ENCODE results near the gene RDX.
"Not testable (repeated sequence)": the region's sequence is repeated elsewhere in the genome, so short reads cannot be mapped to it uniquely, and the experiment has no call there.

Gene RDX

DNA sequence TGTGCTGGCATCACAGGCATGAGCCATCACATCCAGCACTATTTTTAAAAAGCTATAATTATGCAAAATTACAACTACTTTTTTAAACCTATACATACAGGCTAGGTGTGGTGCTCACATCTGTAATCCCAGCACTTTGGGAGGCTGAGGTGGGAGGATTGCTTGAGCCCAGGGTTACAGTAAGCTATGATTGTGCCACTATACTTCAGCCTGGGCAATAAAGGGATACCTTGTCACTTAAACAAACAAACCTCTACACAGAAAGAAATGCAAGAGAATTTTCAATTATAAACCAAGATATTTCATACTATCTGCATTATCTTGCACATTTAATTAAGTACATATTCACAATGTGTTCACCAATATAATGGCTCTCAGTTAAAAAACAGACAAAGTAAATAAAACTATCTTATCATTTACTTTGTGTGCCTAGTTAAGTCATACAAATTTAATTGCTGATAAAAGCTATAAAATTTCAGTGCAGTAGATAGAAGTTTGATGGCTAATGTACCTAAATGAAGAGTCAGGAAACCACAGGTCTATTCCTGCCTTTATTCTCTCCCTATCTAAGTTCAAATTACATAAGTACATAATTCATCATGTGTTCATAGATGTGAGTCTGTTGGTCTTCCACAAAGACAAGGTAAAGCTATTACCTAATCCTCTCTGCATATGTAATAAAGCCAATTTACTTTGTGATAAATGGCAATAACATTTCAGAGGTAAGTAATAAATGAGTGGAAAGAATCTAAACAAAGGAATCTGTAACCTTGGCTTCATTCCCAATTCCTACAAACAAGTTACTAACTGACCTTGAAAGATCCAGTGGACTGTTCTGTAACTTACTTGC lies 9.0 kb upstream of the RDX start:
- peak; percentile 83 for DNase-seq

DNA sequence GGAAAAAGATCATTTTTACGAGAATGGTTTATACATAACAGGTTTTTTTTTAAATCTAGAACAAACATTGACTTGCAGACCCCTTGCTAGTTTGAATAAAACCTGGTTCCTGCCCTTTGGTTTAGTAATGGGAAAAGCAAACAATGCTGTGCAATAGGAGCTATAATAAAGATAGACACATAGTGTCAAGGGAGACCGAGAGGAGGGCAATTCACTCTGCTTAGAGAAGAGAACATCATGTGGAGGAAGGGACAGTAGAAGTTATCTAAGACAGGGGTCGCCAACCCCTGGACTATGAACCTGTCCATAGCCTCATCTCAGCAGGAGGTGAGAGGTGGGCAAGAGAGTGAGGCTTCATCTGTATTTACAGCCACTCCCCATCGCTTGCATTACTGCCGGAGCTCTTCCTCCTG lies 7.0 kb upstream of the RDX start:
- no peak for DNase-seq

GRCh38 chr11:110301577-110301976 lies 5.2 kb upstream of the RDX start:
- DNase-seq = no peak

DNA sequence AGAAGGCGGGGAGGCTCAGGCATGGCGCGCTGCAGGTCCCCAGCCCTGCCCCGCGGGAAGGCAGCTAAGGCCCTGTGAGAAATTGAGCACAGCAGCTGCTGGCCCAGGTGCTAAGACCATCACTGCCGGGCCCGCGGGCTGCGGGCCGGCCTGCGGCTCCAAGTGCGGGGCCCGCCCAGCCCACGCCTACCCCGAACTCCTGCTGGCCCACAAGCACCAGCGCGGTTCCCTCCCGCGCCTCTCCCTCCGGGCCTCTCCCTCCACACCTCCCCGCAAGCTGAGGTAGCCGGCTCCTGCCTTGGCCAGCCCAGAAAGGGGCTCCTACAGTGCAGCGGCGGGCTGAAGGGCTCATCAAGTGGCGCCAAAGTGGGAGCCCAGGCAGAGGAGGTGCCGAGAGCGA lies 4.6 kb upstream of the RDX start:
- no peak for DNase-seq

DNA sequence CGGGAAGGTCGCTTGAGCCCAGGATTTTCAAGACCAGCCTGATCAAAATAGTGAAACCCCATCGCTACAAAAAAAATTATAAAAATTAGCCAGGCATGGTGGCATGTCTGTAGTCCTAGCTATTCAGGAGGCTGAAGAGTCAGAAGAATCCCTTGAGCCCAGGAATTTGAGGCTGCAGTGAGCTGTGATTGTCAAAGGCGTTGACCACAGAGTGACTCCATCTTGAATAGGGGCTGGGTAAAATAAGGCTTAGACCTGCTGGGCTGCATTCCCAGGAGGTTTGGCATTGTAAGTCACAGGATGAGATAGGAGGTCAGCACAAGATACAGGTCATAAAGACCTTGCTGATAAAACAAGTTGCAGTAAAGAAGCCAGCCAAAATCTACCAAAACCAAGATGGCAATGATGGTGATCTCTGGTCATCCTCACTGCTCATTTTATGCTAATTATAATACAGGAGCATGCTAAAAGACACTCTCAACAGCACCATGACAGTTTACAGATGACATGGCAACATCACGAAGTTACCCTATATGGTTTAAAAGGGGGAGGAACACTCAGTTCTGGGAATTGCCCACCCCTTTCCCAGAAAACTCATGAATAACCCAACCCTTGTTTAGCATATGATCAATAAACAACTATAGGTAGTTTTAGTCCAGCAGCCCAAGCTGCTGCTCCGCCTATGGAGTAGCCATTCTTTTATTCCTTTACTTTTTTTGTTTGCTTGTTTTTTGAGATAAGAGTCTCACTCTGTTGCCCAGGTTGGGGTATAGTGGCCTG lies 2.8 kb upstream of the RDX start:
- DNase-seq = no peak

DNA sequence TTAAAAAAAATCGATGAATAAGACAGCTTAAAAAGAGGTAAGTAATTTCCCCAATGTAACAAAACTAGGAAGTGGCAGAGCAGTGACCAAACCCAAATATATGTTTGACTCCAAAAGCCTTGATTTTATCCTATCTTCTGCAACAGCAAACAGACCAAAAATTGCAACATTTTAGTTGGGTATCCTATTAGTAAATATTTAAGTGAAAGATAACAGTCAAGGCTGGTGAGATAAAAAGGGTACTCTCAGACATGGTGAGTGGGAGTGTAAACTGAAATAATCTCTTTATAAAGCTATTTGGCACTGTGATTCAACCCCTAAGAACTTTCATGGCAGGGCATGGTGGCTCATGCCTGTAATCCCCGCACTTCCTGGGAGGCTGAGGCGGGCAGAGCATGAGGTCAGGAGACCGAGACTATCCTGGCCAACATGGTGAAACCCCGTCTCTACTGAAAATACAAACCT lies 1.9 kb upstream of the RDX start:
- no peak for DNase-seq

- no peak for DNase-seq
Measured at GRCh38 chr11:110297726-110298300, 1.4 kb upstream of the RDX start.

DNA sequence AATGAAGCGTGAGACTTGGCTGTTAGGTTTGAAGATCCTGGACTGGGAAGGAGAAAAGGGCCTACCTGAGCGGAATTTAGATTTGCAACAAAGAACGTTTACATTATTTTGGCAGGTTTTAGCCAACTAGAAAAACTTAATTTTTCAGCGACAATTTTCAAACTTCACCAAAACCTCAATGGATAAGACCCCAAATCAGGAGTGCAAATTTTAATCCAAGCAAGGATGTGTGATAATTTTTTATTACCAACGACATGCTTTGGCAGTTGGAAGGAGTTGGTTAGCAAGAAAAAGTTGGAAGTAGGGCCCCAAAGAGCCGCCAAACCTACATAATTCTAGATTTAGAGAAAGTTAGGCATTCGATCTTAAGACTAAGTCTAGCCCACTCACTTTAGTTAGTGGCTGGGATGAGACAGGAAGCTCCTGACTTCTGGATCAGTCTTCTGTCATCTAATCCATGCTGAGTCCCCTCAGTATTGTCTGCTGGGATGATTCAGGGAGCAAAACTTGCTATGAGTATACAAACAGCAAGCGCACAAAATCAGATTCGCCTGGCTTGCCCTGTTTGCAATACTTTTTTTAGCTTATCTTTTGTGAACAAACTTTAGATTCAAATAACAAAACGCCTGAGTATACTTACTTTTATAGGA lies 787 bp upstream of the RDX start:
- no peak for DNase-seq

DNA sequence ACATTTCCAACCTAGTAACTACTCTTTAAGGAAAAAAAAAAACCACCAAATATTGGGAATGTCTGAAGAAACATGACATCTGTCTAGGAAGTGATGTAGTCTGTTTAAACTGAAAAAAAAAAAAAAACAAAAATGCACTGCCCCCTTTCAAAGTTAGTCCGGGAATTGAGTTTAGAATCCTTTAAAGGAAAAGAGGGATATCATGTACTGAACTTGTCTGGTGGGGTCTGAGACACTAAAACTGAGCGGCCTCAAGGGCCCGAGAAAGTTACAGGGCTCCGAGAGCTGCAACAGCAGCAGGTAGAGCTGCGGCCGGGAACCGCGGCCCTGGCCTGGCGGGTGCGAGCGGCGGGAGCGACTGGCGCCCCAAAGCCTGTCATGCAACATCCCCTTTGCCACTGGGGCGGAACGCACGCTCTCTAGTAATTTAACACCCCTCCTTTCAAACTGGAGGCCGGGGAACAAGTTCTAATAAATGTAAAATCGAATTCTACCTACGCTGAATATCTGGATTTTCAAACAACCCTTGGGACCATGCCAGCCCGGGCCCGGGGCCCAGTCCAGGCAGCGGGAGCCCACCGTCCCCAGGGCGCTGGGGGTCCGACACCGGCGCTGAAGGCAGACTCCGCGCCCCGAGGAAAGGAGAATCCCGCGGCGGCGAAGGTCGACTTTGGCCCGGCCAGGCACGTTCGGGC lies 736 bp downstream of the RDX start:
- peak; percentile 68 for DNase-seq

DNA sequence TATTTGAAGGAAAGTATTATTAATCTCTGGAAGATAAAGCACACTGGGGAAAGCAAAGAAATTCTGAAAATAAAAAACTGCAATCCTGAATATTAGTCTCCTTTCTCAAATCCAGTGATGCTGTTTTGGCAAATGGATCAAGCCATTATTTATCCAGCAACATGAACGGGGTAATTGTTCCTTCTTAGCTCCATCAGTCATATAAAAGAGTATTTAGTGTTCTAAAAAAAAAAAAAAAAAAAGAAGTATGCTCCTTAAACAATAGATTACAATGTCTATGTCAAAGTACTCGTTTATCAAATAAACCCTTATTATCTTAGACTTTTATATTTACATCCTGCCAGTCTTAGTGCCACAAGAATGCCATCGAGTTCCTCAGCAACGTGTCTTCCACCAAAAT lies 1.3 kb downstream of the RDX start:
- no peak for DNase-seq

DNA sequence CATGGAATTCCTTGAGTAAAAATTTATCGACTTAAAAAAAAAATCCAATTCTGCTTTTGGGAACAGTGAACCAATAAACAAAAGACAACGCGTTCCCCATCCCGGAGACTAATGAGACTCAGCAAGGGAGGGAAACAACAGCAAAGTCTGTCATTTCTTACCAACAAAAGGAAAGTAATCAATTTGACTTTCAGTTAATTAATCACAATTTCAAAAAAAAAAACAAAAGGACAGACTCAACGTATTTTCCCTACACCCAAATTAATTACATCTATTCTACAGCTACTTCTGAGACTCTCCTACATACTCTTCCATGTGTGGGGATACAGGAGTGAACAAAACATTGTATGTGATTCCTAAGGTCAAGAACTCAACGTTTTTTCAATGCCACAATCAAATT lies 1.9 kb downstream of the RDX start:
- DNase-seq = no peak

DNA sequence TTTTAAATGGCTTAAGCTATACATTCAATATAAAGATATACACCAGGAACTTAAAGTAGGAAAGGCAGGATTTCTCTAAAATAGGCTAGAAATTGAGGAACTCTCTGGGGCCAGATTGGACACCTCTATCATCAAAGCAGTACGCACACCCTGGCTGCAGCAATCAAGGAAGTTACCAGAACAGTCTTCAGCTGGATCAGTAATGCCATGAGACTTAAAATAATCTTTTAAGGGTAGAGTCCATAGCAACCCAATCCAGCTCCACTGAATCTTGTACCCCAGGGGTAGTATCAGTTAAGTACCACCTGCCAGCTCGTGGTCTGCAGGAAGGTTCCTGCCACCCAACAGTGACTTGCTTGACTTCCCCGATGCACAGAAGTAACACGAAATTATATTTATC lies 3.0 kb downstream of the RDX start:
- no peak for DNase-seq

DNA sequence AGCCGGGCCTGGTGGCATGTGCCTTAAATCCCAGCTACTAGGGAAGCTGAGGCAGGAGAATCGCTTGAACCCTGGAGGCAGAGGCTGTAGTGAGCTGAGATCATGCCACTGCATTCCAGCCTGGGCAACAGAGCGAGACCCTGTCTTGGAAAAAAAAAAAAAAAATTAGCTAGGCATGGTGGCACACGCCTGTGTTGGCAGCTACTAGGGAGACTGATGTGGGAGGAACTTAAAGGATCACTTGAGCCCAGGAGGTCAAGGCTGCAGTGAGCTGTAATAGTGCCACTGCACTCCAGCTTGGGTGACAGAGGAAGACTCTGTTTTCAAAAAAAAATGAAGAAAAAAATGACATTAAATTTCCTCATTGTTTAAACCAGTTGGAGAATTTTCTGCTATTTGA lies 4.3 kb downstream of the RDX start:
- DNase-seq = not testable (repeated sequence)

DNA sequence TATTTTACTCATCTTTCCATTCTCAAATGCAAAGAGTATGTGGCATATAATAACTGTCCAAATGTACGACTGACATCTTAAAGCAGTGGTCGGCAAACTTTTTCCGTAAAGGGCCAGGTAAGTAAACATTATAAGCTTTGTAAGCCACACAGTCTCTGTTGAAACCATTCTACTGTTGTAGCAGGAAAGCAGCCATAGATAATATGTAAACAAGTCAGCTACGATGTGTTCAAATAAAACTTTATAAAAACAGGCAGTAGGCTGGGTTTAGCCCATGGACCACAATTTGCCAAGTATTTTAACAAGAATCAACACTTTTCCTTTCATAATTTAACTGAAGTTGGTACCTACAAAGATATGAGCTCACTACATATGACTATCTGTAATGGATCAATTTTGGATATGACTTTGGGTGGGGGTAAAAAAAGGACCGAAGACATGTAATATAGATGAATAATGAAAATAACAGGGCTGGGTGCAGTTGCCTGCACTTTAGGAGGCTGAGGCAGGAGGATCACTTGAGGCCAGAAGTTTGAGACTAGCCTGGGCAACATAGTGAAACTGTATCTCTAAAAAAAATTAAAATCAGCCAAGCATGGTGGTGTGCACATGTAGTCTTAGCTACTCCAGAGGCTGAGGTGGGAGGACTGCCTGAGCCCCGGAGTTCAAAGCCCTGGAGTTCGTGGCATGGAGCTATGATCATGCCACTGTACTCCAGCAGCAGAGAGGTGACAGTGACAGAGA lies 5.7 kb downstream of the RDX start:
- DNase-seq = no peak

GRCh38 chr11:110289472-110289871 lies 6.9 kb downstream of the RDX start:
- no peak for DNase-seq

GRCh38 chr11:110287537-110287936 lies 8.9 kb downstream of the RDX start:
- peak; percentile 15 for DNase-seq

DNA sequence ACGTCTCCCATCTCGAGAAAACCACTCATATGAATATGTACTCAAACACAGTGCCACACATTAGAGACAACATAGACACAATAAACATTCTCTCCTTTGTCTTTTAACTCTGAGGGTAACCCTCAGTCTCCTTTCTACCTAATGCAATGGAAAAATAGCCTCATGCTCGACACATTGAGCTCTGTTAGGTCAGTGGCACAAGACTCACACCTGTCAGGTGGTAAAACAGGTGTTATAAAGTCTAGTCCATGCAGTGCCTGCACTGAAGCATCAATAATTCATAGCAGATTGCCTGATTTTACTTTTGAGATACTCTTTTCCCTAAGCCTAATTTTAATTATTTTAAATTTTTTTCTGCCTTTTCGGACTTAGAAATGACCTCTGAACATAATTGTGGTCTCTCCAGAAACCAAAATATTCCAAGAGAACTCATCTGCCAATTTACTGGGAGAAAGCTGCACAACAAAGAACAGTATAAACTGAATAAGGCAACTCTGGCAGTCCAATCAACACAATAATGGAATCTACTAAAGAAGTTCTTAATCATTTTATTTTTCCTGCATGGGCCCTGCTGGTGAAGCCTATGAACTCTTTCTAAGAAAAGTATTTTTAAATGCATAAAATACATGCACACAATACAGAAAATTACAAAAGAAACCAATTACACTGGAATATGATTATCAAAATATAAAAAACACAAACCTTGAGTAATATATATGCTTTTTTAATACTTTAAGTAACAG lies 9.9 kb downstream of the RDX start:
- DNase-seq = peak; percentile 73

DNA sequence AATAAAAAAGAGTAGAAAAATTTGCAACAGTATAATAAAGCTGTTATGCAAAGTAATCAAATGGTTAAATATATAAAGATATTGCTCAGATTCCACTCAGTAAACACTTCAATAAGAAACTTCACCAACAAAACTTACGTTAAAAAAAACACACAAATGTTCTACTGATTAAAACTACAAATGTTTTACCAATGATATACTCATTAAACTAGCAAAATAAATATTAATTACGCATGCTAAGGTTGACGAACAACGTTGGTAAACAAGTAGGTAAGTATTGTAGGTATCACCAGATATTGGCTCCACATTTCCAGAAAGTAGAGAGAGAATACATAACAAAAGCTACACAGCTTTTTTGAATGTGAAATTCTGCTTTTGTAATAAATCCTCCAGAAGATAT lies 12.6 kb downstream of the RDX start:
- no peak for DNase-seq

DNA sequence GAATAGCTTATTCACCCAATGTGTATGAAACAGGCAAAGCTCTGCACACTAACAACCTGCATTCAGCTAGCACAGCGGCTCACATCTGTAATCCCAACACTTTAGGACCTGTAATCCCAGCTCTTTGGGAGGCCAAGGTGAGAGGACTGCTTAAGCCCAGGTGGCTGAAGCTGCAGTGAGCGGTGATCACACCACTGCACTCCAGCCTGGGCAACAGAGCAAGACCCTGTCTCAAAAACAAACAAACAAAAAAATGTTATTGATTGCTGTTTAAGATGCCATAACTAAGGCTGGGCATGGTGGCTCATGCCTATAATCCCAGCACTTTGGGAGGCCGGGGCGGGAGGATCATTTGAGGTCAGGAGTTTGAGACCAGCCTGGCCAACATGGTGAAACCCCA lies 15.8 kb downstream of the RDX start:
- DNase-seq = not testable (repeated sequence)

GRCh38 chr11:110279881-110280280 lies 16.5 kb downstream of the RDX start:
- no peak for DNase-seq

GRCh38 chr11:110272919-110273318 lies 23.5 kb downstream of the RDX start:
- no peak for DNase-seq
